K562 (cell line): Measurements from ENCODE around the gene SH2D3A. TPM values are rescaled to one million over a fixed set of nuclear protein-coding genes. Genes with fewer than 3 reads are reported as not detected.

Source experiments
- CREBBP ChIP-seq: IDR thresholded peaks from one replicate; pipeline ENCODE4 v1.6.1; 2012; ENCODE audit warnings: low read depth, mild to moderate bottlenecking, control low read depth, inconsistent platforms, low read length
- ETV5 ChIP-seq: sonication (generic); formaldehyde crosslinking; IDR thresholded peaks from 2 replicates; pipeline ENCODE4 v1.4.0; 2020; ENCODE audit warnings: low read depth, mild to moderate bottlenecking, missing genetic modification reagents
- HDGF ChIP-seq: fragments of 450-650 bp; IDR thresholded peaks from 2 replicates; pipeline ENCODE4 v1.6.1; 2016
- MBD2 ChIP-seq: sonication (generic); IDR thresholded peaks from 2 replicates; pipeline ENCODE4 v1.6.1; 2016; ENCODE audit warnings: low read depth, borderline replicate concordance
- NCOR1 ChIP-seq: fragments of 450-650 bp; IDR thresholded peaks from 2 replicates; pipeline ENCODE4 v1.6.1; 2016; ENCODE audit warnings: mild to moderate bottlenecking, moderate library complexity
- RBM25 ChIP-seq: fragments of 200-400 bp; formaldehyde crosslinking; IDR thresholded peaks from 2 replicates; pipeline ENCODE4 v1.6.1; 2018; ENCODE audit warnings: low read length, low read depth, moderate library complexity; ENCODE audit not compliant: severe bottlenecking
- RCOR1 ChIP-seq, 2 experiments: IDR thresholded peaks; 2 replicates each; pipeline ENCODE4 v1.6.1; 2012; ENCODE audit warnings: low read depth in 2 of 2, low read length in 2 of 2, borderline replicate concordance in 1 of 2, improper control_type of control experiment in 1 of 2
- SNRNP70 ChIP-seq: fragments of 200-400 bp; formaldehyde crosslinking; optimal IDR thresholded peaks from 2 replicates; pipeline ENCODE3; 2017; ENCODE audit warnings: low read depth, low read length
- ZBTB8A ChIP-seq: fragments of 450-650 bp; IDR thresholded peaks from 2 replicates; pipeline ENCODE4 v1.6.1; 2018; ENCODE audit warnings: mild to moderate bottlenecking, moderate library complexity; ENCODE audit not compliant: partially characterized antibody
- ZFP30 ChIP-seq: fragments of 250-450 bp; sonication (Bioruptor Pico); IDR thresholded peaks from 2 replicates; pipeline ENCODE4 v1.8.0; 2022; ENCODE audit warnings: moderate library complexity, mild to moderate bottlenecking, inconsistent platforms, borderline replicate concordance
- polyA plus RNA-seq, 8 experiments: library from polyadenylated mRNA; depleted of rRNA in 4 of 8; stranded (reverse) in 5 of 8; unstranded in 3 of 8; fragments of >200 nt; fragmentation: Nextera tagmentation in 2 of 8; fragmentation: Illumina TruSeq in 1 of 8; extraction: Ambion mirVana in 2 of 8; extraction: Trizol in 1 of 8; gene quantifications; 2 replicates each; pipeline versions ENCODE4 v1.2.1 to v1.2.3, GENCODE V29; 2011 to 2014; ENCODE audit warnings: inconsistent platforms in 1 of 8, missing spikeins in 1 of 8
- total RNA-seq, 7 experiments: library from RNA; depleted of rRNA in 6 of 7; stranded (reverse); fragments of >200 nt in 6 of 7; fragmentation: Illumina TruSeq in 2 of 7; extraction: Trizol in 2 of 7; gene quantifications; 2 replicates each; pipeline versions ENCODE4 v1.2.1 to v1.2.3, GENCODE V29; 2011 to 2021; ENCODE audit warnings: low replicate concordance in 1 of 7
- TF ChIP-seq, protein P1 (sequence below): fragments of 150-350 bp; conservative IDR thresholded peaks from 2 replicates; pipeline ENCODE4 v1.6.1; 2014; ENCODE audit warnings: low read length
- TF ChIP-seq, protein P2 (sequence below), 2 experiments: IDR thresholded peaks in 1 of 2; conservative IDR thresholded peaks in 1 of 2; 2 replicates each; pipeline ENCODE4 v1.6.1; 2016; ENCODE audit warnings: low read depth in 2 of 2, mild to moderate bottlenecking in 1 of 2, missing compliant biosample characterization in 1 of 2, missing genetic modification characterization in 1 of 2, moderate library complexity in 1 of 2
- TF ChIP-seq, protein P3 (sequence below): fragments of 450-650 bp; IDR thresholded peaks from 2 replicates; pipeline ENCODE4 v1.6.1; 2018; ENCODE audit warnings: mild to moderate bottlenecking, low read depth; ENCODE audit not compliant: partially characterized antibody
- TF ChIP-seq, protein P4 (sequence below): fragments of 250-450 bp; sonication (Bioruptor Pico); IDR thresholded peaks from 2 replicates; pipeline ENCODE4 v1.5.0; 2020; ENCODE audit warnings: mild to moderate bottlenecking
- TF ChIP-seq, protein P5 (sequence below): sonication (generic); formaldehyde crosslinking; IDR thresholded peaks from 2 replicates; pipeline ENCODE4 v1.9.0; 2022; ENCODE audit warnings: mild to moderate bottlenecking, missing genetic modification reagents
- TF ChIP-seq, protein P6 (sequence below): sonication (generic); formaldehyde crosslinking; IDR thresholded peaks from 2 replicates; pipeline ENCODE4 v1.9.0; 2022; ENCODE audit warnings: mild to moderate bottlenecking, missing genetic modification reagents
- TF ChIP-seq, protein P7 (sequence below): fragments of 450-650 bp; IDR thresholded peaks from 2 replicates; pipeline ENCODE4 v1.6.1; 2017; ENCODE audit warnings: mild to moderate bottlenecking, moderate library complexity

SH2D3A gene
- total and polyA plus RNA-seq, 9 of the 15 experiments (the other 6 are each of a cell fraction or from before 2014, with no cell fraction given), result 0.75 to 26.3 (median 8.9) TPM

DNA sequence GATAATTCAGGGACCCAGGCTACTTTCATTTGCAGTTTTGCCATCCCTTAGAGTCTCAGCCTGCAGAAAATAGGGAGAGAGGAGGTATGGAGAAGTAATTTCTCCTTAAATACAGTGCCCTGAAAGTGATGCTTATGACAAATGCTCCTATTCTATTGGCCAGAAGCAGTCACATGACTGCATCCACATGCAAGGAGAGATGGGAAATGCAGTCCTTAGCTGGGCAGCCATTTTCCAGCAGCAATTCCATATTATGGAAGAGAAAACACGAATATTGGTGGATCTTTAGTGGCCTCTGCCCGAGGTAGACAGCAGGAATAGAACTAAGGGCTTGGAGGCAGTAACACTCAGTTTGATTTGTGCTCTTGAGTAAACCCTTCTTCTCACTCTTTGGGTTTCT lies 44.7 kb upstream of the SH2D3A start (continued):
- 0 out of 4 replicates have a peak, but pooled peaks of 1 of the 2 experiments have one; percentile 10 for TF ChIP-seq RCOR1 (IDR thresholded peaks at IDR 0.05; ENCODE audit: borderline replicate concordance in 1 of 2, low read depth in 2 of 2, low read length in 2 of 2)
- TF ChIP-seq ZFP30 (CRISPR knock-in tag), result no peak
- TF ChIP-seq, protein P1, sequence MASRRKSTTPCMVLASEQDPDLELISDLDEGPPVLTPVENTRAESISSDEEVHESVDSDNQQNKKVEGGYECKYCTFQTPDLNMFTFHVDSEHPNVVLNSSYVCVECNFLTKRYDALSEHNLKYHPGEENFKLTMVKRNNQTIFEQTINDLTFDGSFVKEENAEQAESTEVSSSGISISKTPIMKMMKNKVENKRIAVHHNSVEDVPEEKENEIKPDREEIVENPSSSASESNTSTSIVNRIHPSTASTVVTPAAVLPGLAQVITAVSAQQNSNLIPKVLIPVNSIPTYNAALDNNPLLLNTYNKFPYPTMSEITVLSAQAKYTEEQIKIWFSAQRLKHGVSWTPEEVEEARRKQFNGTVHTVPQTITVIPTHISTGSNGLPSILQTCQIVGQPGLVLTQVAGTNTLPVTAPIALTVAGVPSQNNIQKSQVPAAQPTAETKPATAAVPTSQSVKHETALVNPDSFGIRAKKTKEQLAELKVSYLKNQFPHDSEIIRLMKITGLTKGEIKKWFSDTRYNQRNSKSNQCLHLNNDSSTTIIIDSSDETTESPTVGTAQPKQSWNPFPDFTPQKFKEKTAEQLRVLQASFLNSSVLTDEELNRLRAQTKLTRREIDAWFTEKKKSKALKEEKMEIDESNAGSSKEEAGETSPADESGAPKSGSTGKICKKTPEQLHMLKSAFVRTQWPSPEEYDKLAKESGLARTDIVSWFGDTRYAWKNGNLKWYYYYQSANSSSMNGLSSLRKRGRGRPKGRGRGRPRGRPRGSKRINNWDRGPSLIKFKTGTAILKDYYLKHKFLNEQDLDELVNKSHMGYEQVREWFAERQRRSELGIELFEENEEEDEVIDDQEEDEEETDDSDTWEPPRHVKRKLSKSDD, result no peak
- peak; percentile 37 for TF ChIP-seq RBM25
- no peak for TF ChIP-seq NCOR1
- TF ChIP-seq MBD2, result 0 out of 2 replicates have a peak, but pooled peaks have one; percentile 26
- TF ChIP-seq, protein P2, sequence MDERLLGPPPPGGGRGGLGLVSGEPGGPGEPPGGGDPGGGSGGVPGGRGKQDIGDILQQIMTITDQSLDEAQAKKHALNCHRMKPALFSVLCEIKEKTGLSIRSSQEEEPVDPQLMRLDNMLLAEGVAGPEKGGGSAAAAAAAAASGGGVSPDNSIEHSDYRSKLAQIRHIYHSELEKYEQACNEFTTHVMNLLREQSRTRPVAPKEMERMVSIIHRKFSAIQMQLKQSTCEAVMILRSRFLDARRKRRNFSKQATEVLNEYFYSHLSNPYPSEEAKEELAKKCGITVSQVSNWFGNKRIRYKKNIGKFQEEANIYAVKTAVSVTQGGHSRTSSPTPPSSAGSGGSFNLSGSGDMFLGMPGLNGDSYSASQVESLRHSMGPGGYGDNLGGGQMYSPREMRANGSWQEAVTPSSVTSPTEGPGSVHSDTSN (CRISPR knock-in tag; IDR thresholded peaks at IDR 0.05; ENCODE audit: low read depth), result no peak
- TF ChIP-seq, protein P2 (tag; conservative IDR thresholded peaks at IDR 0.05; ENCODE audit: low read depth), result no peak
- TF ChIP-seq ETV5, result no peak
- TF ChIP-seq, protein P3, sequence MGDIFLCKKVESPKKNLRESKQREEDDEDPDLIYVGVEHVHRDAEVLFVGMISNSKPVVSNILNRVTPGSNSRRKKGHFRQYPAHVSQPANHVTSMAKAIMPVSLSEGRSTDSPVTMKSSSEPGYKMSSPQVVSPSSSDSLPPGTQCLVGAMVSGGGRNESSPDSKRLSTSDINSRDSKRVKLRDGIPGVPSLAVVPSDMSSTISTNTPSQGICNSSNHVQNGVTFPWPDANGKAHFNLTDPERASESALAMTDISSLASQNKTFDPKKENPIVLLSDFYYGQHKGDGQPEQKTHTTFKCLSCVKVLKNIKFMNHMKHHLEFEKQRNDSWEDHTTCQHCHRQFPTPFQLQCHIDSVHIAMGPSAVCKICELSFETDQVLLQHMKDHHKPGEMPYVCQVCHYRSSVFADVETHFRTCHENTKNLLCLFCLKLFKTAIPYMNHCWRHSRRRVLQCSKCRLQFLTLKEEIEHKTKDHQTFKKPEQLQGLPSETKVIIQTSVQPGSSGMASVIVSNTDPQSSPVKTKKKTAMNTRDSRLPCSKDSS, result no peak
- TF ChIP-seq SNRNP70, result no peak
- TF ChIP-seq ZBTB8A, result no peak
- no peak for TF ChIP-seq CREBBP
- TF ChIP-seq, protein P4, sequence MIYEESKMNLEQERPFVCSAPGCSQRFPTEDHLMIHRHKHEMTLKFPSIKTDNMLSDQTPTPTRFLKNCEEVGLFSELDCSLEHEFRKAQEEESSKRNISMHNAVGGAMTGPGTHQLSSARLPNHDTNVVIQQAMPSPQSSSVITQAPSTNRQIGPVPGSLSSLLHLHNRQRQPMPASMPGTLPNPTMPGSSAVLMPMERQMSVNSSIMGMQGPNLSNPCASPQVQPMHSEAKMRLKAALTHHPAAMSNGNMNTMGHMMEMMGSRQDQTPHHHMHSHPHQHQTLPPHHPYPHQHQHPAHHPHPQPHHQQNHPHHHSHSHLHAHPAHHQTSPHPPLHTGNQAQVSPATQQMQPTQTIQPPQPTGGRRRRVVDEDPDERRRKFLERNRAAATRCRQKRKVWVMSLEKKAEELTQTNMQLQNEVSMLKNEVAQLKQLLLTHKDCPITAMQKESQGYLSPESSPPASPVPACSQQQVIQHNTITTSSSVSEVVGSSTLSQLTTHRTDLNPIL (CRISPR knock-in tag), result no peak
- TF ChIP-seq, protein P5, sequence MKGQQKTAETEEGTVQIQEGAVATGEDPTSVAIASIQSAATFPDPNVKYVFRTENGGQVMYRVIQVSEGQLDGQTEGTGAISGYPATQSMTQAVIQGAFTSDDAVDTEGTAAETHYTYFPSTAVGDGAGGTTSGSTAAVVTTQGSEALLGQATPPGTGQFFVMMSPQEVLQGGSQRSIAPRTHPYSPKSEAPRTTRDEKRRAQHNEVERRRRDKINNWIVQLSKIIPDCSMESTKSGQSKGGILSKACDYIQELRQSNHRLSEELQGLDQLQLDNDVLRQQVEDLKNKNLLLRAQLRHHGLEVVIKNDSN (CRISPR knock-in tag), result peak; percentile 97
- no peak for TF ChIP-seq HDGF
- TF ChIP-seq, protein P6, sequence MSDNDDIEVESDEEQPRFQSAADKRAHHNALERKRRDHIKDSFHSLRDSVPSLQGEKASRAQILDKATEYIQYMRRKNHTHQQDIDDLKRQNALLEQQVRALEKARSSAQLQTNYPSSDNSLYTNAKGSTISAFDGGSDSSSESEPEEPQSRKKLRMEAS, result no peak
- TF ChIP-seq, protein P7, sequence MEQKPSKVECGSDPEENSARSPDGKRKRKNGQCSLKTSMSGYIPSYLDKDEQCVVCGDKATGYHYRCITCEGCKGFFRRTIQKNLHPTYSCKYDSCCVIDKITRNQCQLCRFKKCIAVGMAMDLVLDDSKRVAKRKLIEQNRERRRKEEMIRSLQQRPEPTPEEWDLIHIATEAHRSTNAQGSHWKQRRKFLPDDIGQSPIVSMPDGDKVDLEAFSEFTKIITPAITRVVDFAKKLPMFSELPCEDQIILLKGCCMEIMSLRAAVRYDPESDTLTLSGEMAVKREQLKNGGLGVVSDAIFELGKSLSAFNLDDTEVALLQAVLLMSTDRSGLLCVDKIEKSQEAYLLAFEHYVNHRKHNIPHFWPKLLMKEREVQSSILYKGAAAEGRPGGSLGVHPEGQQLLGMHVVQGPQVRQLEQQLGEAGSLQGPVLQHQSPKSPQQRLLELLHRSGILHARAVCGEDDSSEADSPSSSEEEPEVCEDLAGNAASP, result no peak
